Measurements from ENCODE around the gene MVK. TPM values are rescaled to one million over a fixed set of nuclear protein-coding genes. Genes with fewer than 3 reads are reported as not detected.

The MVK gene
- total and polyA plus RNA-seq, 8 donors: 1.2 to 22.8 (median 13.8) TPM

DNA sequence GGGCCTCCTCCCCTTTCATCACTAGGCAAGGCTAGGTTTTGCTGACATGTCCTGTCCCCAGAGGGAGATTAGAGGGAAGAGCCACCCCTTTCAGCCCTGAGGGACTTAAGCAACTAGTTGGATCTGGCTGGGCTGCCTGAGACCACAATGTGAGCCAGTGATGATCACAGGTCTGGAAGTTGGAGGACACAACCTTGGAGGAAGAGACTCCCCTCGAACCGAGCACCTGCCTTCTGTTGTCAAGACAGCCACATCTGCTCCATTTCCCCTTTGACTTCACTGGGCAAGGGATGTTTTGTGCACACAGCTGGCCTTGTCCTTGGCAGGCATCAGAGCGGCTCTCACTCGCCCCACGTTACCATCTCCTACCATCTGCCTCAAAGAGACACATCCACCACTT, 31.4 kb downstream of the MVK start:
- Histone ChIP-seq H3K27me3 (peaks cover 0 to 69% (median 0%) of the 10 kb centered on the region in 3 donors), H3K4me3 (no peak overlapping the region), H3K36me3 (no peaks in the 10 kb centered on the region), H3K9me3 (no peaks in the 10 kb centered on the region), H3K4me1 (peaks cover 7 to 12% (median 10%) of the 10 kb centered on the region in 4 donors), H3K27ac (no peak overlapping the region)
- DNase-seq: no peak
- TF ChIP-seq POLR2A (IDR thresholded peaks at IDR 0.05) (no peak), POLR2AphosphoS5 (IDR thresholded peaks at IDR 0.05) (no peak), CTCF (IDR thresholded peaks at IDR 0.05) (no peak), EP300 (IDR thresholded peaks at IDR 0.05) (no peak)
- intact Hi-C loops (cut with DNase I; ENCODE audit: low total_unique reads): no loop called here
- 79 to 89% (median 81%) methylated on average over 5 of the region's 5 CpGs for WGBS, 5 donors

DNA sequence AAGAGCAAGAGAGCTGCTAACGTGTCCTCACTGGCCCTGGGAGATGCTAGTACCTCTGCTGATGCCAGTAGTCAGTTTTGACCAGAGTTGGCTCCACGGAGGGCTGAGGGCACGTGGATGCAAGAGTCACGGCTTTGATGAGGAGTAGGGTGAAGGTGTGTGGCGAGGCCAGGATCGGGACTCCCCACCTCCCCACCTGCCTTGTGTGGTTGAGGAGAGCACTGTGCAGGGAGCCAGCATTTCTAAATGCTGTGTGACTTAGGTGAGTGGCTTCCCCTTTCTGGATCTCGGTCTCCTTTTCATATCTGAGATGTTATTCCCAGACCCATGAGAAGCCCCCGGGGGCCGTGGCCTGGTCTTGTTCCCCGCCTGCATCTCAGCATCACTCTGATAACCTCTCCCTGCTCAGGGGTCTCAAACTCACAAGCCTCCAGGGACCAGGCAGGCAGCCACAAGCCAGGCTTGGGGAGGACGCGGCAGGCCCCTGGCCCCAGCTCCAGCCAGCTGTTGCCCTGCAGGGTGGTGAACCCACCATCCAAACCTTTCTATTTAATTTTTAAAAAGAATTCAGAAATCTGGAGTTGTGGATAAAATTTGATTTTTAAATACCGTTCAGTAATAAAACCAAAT, 32.1 kb downstream of the MVK start:
- Histone ChIP-seq H3K9me3 (no peaks in the 10 kb centered on the region), H3K27ac (no peak overlapping the region), H3K4me3 (no peak overlapping the region), H3K4me1 (peaks cover 7 to 12% (median 10%) of the 10 kb centered on the region in 4 donors), H3K36me3 (no peaks in the 10 kb centered on the region), H3K27me3 (peaks cover 0 to 76% (median 0%) of the 10 kb centered on the region in 3 donors)
- WGBS, 5 donors: 79 to 85% (median 83%) methylated on average over 13 of the region's 13 CpGs
- intact Hi-C loops (cut with DNase I; ENCODE audit: low total_unique reads): no loop called here
- no peak for DNase-seq
- TF ChIP-seq POLR2A (IDR thresholded peaks at IDR 0.05): no peak
- TF ChIP-seq CTCF (IDR thresholded peaks at IDR 0.05): no peak
- TF ChIP-seq EP300 (IDR thresholded peaks at IDR 0.05): no peak
- no peak for TF ChIP-seq POLR2AphosphoS5 (IDR thresholded peaks at IDR 0.05)

- no peaks in the 10 kb centered on the region for H3K9me3 ChIP-seq
- no peaks in the 10 kb centered on the region for H3K36me3 ChIP-seq
- H3K27me3 ChIP-seq: peaks cover 0 to 78% (median 0%) of the 10 kb centered on the region in 3 donors
- peak overlapping the region in 1 of 4 donors; percentile 6 for H3K4me3 ChIP-seq
- WGBS, 5 donors: 16 to 21% (median 17%) methylated on average over 21 to 30 of the region's 30 CpGs
- intact Hi-C loops (cut with DNase I; ENCODE audit: low total_unique reads): no loop called here
- peak in 1 of 2 donors; percentile 76 for DNase-seq
- H3K4me1 ChIP-seq: peaks cover 7 to 12% (median 10%) of the 10 kb centered on the region in 4 donors
- no peak for TF ChIP-seq POLR2AphosphoS5 (IDR thresholded peaks at IDR 0.05)
- TF ChIP-seq CTCF (IDR thresholded peaks at IDR 0.05): no peak
- no peak for TF ChIP-seq EP300 (IDR thresholded peaks at IDR 0.05)
- no peak for TF ChIP-seq POLR2A (IDR thresholded peaks at IDR 0.05)
- H3K27ac ChIP-seq: no peak overlapping the region
Measured at GRCh38 chr12:109606320-109607028, 32.9 kb downstream of the MVK start.

DNA sequence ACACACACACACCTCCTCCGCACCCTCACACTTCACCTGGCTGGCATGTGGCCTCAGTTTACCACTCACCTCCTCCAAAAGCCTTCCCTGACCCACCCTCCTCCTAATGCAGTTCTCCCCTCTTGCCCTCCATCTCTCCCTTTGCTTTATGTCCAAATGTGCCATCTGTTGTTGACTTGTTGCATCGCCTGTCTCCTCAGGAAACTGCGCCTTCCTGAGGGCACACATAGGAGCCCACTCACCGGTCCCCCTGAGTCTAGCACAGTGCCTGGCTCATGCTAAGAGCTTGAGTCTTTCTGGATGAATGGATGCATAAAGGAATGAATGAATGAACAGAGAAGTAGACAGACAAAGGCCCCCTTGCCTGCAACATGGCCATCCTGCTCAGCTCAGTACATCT, 34.0 kb downstream of the MVK start:
- Histone ChIP-seq H3K4me3 (no peak overlapping the region), H3K36me3 (no peaks in the 10 kb centered on the region), H3K27ac (no peak overlapping the region), H3K27me3 (peaks cover 0 to 85% (median 2%) of the 10 kb centered on the region in 3 donors), H3K4me1 (peaks cover 7 to 12% (median 10%) of the 10 kb centered on the region in 4 donors), H3K9me3 (no peaks in the 10 kb centered on the region)
- WGBS, 5 donors: 84 to 97% (median 92%) methylated on average over 4 of the region's 4 CpGs
- DNase-seq: no peak
- TF ChIP-seq EP300 (IDR thresholded peaks at IDR 0.05) (no peak), POLR2A (IDR thresholded peaks at IDR 0.05) (no peak), POLR2AphosphoS5 (IDR thresholded peaks at IDR 0.05) (no peak), CTCF (IDR thresholded peaks at IDR 0.05) (no peak)
- intact Hi-C loops (cut with DNase I; ENCODE audit: low total_unique reads): no loop called here

All from stomach (tissue), 9 donors.